ENCODE measurements around the gene MTG1.
"Not testable (repeated sequence)": the region's sequence is repeated elsewhere in the genome, so short reads cannot be mapped to it uniquely, and the experiment has no call there.

DNA sequence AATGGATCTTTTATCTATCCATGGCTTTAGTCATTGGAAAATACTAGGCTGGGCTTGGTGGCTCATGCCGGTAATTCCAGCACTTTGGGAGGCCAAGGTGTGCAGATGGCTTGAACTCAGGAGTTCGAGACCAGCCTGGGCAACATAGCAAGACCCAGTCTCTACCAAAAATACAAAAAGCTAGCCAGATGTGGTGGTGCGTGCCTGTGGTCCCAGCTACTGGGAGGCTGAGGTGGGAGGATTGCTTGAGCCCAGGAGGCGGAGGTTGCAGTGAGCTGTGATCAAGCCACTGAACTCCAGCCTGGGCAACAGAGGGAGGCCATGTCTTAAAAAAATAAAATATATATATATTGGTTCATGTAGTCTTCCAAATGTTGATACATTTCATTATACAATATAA is 7.0 kb upstream of the MTG1 start:
- not testable (repeated sequence) for TF ChIP-seq ZFX (IDR thresholded peaks at IDR 0.05)
- TF ChIP-seq, protein P1, sequence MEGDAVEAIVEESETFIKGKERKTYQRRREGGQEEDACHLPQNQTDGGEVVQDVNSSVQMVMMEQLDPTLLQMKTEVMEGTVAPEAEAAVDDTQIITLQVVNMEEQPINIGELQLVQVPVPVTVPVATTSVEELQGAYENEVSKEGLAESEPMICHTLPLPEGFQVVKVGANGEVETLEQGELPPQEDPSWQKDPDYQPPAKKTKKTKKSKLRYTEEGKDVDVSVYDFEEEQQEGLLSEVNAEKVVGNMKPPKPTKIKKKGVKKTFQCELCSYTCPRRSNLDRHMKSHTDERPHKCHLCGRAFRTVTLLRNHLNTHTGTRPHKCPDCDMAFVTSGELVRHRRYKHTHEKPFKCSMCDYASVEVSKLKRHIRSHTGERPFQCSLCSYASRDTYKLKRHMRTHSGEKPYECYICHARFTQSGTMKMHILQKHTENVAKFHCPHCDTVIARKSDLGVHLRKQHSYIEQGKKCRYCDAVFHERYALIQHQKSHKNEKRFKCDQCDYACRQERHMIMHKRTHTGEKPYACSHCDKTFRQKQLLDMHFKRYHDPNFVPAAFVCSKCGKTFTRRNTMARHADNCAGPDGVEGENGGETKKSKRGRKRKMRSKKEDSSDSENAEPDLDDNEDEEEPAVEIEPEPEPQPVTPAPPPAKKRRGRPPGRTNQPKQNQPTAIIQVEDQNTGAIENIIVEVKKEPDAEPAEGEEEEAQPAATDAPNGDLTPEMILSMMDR (conservative IDR thresholded peaks at IDR 0.05), result not testable (repeated sequence)
